CD4-positive, alpha-beta T cell (primary cell): ENCODE results near the gene CYBA. TPM values are rescaled to one million over a fixed set of nuclear protein-coding genes. Genes with fewer than 3 reads are reported as not detected.
A peak's percentile ranks its signal among the peaks of the same experiment; 100 is the strongest.

Experiments
- ATAC-seq: fragments of 200-7000 bp; cut with Tn5 transposase; one replicate; pipeline ENCODE4 v1.10.0; 2022; ENCODE audit warnings: mild to moderate bottlenecking; ENCODE audit not compliant: poor library complexity
- CTCF ChIA-PET: fragments of 350-600 bp; sonication (Branson Sonifier 250); formaldehyde crosslinking; loops from one replicate; lab custom pipeline; 2021; ENCODE audit warnings: antibody characterized with exemption, inconsistent platforms; lab: Charles Lee
- POLR2A ChIA-PET: fragments of 350-600 bp; sonication (Branson Sonifier 250); formaldehyde crosslinking; loops from one replicate; lab custom pipeline; 2021; ENCODE audit warnings: antibody characterized with exemption, inconsistent platforms; lab: Charles Lee
- DNase-seq, 14 experiments: peaks; one replicate each; pipeline ENCODE4 v3.0.0-alpha.2; 2013 to 2020; ENCODE audit warnings: mixed read lengths in 2 of 14
- H3K27ac ChIP-seq, 2 donors: one replicate each; pipeline versions ENCODE4 v1.5.1 to v1.7.0; 2013; ENCODE audit warnings: low read length in 2 of 2, low read depth in 1 of 2, mild to moderate bottlenecking in 1 of 2
- H3K27me3 ChIP-seq, 2 experiments: 1 replicate in 1 of 2; 2 replicates in 1 of 2; pipeline versions ENCODE4 v1.6.1 to v1.7.0; 2013; ENCODE audit warnings: low read length in 2 of 2, control low read depth in 1 of 2, mild to moderate bottlenecking in 1 of 2, moderate library complexity in 1 of 2; ENCODE audit not compliant: insufficient read depth in 2 of 2, control insufficient read depth in 1 of 2
- H3K36me3 ChIP-seq: one replicate; pipeline ENCODE4 v1.6.1; 2013; ENCODE audit warnings: low read length, control low read depth; ENCODE audit not compliant: insufficient read depth
- H3K4me1 ChIP-seq: one replicate; pipeline ENCODE4 v1.6.1; 2013; ENCODE audit warnings: low read length, control low read depth; ENCODE audit not compliant: insufficient read depth
- H3K4me3 ChIP-seq: one replicate; pipeline ENCODE4 v1.5.1; 2013; ENCODE audit warnings: mild to moderate bottlenecking, low read length, moderate library complexity
- H3K9me3 ChIP-seq, 2 experiments: 1 replicate in 1 of 2; 2 replicates in 1 of 2; pipeline versions ENCODE4 v1.6.1 to v1.7.0; 2013; ENCODE audit warnings: low read length in 2 of 2, mild to moderate bottlenecking in 2 of 2, control low read depth in 1 of 2, moderate library complexity in 1 of 2; ENCODE audit not compliant: control insufficient read depth in 1 of 2, insufficient read depth in 1 of 2
- H3K27ac Mint-ChIP-seq: one replicate; pipeline ENCODE4 v1.8.0; 2020; ENCODE audit warnings: mixed read lengths
- H3K27me3 Mint-ChIP-seq: one replicate; pipeline ENCODE4 v1.8.0; 2021; ENCODE audit warnings: mixed read lengths
- H3K36me3 Mint-ChIP-seq: one replicate; pipeline ENCODE4 v1.8.0; 2021; ENCODE audit warnings: low read depth, mixed read lengths
- H3K4me1 Mint-ChIP-seq: one replicate; pipeline ENCODE4 v1.8.0; 2021; ENCODE audit warnings: low read depth, mixed read lengths
- H3K4me3 Mint-ChIP-seq: one replicate; pipeline ENCODE4 v1.8.0; 2020; ENCODE audit warnings: mild to moderate bottlenecking, mixed read lengths
- H3K9me3 Mint-ChIP-seq: one replicate; pipeline ENCODE4 v1.8.0; 2020; ENCODE audit warnings: mixed read lengths
- CTCF ChIP-seq: fragments of 200-600 bp; IDR thresholded peaks from one replicate; pipeline ENCODE4 v1.8.0; 2022; ENCODE audit warnings: antibody characterized with exemption, mild to moderate bottlenecking
- intact Hi-C, 2 experiments: fragments of 100-400 bp; cut with DNase I in 1 of 2; cut with micrococcal nuclease in 1 of 2; formaldehyde crosslinking; loops; one replicate each; pipeline versions ENCODE4 v1.15.1 to v1.9.0; 2023 to 2025; cut with DNase I, micrococcal nuclease
- total RNA-seq, 174 experiments: library from RNA in 2 of 174; stranded (reverse) in 2 of 174; gene quantifications; one replicate each; pipeline ENCODE4 v1.2.3 and lab custom pipeline; 2021 to 2026

Gene CYBA
- total RNA-seq, 2 experiments from 2014 or later = 292 to 294 TPM

GRCh38 chr16:88599825-88600538 is 50.9 kb downstream of the CYBA start:
- ATAC-seq (no peak), DNase-seq (no peak)
- H3K27me3 ChIP-seq = no peaks in the 10 kb centered on the region
- Mint-ChIP-seq H3K27me3 (no peaks in the 10 kb centered on the region), H3K36me3 (peaks cover 65% of the 10 kb centered on the region), H3K4me1 (peaks cover 3% of the 10 kb centered on the region), H3K9me3 (no peaks in the 10 kb centered on the region), H3K27ac (no peak overlapping the region), H3K4me3 (no peak overlapping the region)
- ChIA-PET CTCF (no interaction called here), POLR2A (interaction anchor here (1.4 kb wide), 1 partner anchor 29 kb away, joined by 4 read pairs; the partner anchor contains the start of gene ZC3H18)
- no peaks in the 10 kb centered on the region for H3K4me1 ChIP-seq
- intact Hi-C loops = no loop called here
- TF ChIP-seq CTCF = no peak
- no peak overlapping the region for H3K27ac ChIP-seq
- peaks cover 53% of the 10 kb centered on the region for H3K36me3 ChIP-seq
- H3K9me3 ChIP-seq = no peaks in the 10 kb centered on the region
- no peak overlapping the region for H3K4me3 ChIP-seq

DNA sequence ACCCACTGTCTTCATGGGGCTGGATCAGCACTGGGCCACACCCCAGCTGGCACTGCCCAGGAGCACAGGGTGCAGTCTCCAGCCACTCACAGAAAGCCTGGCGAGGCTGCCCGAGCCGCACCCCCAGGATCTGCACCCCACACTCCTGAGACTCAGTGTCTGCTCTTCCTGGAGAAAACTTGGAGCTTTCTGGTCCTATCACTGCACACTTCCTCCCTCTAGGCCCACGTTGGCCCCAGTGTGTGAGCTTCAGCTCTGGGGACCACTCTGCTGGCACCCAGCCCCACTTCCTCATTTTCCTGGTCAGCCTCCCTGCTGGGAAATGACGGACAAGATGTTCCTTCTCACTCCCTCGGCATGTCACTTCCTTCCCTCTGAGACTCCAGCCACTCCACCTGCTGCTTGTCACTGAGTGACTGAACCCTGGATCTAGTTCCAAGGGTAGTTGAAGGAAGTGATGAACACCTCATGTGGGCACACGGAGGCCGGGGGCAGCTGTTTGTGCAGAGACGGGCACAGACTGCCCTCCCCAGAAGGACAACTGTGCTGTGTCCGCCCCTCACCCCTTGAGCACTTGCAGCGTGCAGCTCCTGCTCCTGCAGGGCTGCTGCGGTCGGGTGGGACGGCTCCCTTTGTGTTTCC is 51.6 kb downstream of the CYBA start:
- no peaks in the 10 kb centered on the region for H3K4me1 ChIP-seq
- peaks cover 60% of the 10 kb centered on the region for H3K36me3 Mint-ChIP-seq
- no peaks in the 10 kb centered on the region for H3K27me3 Mint-ChIP-seq
- ChIA-PET POLR2A (interaction anchor here (1.4 kb wide), 1 partner anchor 29 kb away, joined by 4 read pairs; the partner anchor contains the start of gene ZC3H18), CTCF (no interaction called here)
- H3K27ac ChIP-seq = no peak overlapping the region
- DNase-seq (peak in 2 of 14 experiments; percentile 43 to 55), ATAC-seq (no peak)
- no peak overlapping the region for H3K27ac Mint-ChIP-seq
- no peak for TF ChIP-seq CTCF
- H3K36me3 ChIP-seq = peaks cover 54% of the 10 kb centered on the region
- no peaks in the 10 kb centered on the region for H3K9me3 ChIP-seq
- peaks cover 3% of the 10 kb centered on the region for H3K4me1 Mint-ChIP-seq
- no peak overlapping the region for H3K4me3 Mint-ChIP-seq
- no peak overlapping the region for H3K4me3 ChIP-seq
- intact Hi-C loops = no loop called here
- H3K27me3 ChIP-seq = no peaks in the 10 kb centered on the region
- no peaks in the 10 kb centered on the region for H3K9me3 Mint-ChIP-seq

- Mint-ChIP-seq H3K4me3 (no peak overlapping the region), H3K27ac (no peak overlapping the region), H3K36me3 (peaks cover 63% of the 10 kb centered on the region), H3K27me3 (no peaks in the 10 kb centered on the region), H3K4me1 (peaks cover 3% of the 10 kb centered on the region), H3K9me3 (no peaks in the 10 kb centered on the region)
- no peak for TF ChIP-seq CTCF
- intact Hi-C loops = no loop called here
- Histone ChIP-seq H3K9me3 (no peaks in the 10 kb centered on the region), H3K4me1 (no peaks in the 10 kb centered on the region), H3K4me3 (no peak overlapping the region), H3K27ac (no peak overlapping the region), H3K27me3 (no peaks in the 10 kb centered on the region), H3K36me3 (peaks cover 62% of the 10 kb centered on the region)
- no peak for DNase-seq
- ChIA-PET CTCF (no interaction called here), POLR2A (no interaction called here)
- ATAC-seq = no peak
These were observed 52.9 kb downstream of the CYBA start for GRCh38 chr16:88597856-88598491.
